Activated CD4-positive, alpha-beta T cell treated with anti-CD3 and anti-CD28 coated beads, Interleukin-2, amount 50 U/mL, for 1 hour (primary cell): ENCODE results near the gene PRKAG1.
A peak's percentile ranks its signal among the peaks of the same experiment; 100 is the strongest.

Experiments
- DNase-seq: peaks from one replicate; pipeline ENCODE4 v3.0.0-alpha.2; 2020

The PRKAG1 gene

DNA sequence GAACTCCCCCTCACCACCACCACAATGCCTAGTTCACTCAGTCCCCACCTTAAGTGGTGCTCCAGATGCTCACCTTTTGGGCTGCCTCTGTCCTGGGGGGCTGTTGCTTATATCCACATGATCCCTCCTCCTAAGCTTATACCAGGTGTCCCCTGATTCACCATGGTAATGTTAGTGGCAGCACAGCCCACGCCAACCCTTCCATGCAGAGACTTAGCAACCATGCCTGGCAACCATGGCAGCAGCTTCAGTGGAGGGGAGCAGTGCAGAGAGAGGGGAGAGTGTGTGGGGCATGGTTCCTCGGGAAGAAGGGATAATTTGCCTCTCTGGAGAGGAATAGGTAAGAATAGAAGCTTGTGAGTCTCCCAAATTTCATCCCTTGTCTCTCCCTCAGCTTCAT, 18.2 kb downstream of the PRKAG1 start:
- DNase-seq, result no peak

GRCh38 chr12:48999371-49000131, 19.0 kb downstream of the PRKAG1 start, which contains the start of gene DDN:
Gene DDN, minus strand, starts transcription at chr12:48999375. Its CDS starts 88 bp downstream, at chr12:48999287.
- DNase-seq, result peak; percentile 45

DNA sequence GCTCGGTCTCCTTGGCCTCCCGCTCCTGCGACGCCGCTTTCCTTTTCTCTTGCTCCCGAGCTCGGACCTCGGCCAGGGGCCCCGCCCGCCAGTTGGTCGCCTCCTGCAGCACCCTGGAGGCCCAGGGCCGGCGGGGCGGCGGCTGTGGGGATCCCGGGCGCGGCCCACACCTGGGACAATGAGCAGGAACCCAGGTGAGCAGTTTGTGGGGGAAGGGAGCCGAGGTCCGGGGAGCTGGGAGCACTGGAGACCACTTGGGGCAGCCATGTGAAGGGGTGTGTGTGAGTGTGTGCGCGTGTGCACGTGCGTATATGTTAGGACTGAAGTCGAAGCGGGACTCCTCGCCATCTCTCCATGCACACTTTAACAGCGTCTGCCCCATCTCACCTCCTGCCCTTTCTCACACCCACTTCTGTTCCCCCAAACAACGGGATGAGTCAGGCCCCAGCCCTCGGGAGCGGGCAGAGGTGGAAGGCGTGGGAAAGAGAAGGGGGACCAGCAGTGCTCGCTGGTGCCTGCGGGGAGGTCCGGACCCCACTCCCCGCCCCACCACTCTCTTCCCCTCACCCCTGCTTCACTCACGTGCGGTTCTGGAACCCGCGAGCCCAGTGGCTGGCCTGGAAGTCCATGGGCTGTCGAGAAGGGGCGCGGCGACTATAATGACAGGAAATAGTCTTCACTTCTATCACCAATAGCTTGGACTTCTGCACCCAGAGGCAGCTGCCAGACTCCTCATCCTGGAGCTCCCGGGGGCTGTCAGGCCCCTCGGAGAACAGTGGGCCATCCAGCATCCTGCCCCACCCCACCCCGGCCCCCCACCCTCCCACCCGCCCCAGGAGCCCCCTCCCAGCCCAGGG, 19.9 kb downstream of the PRKAG1 start:
- DNase-seq, result no peak

DNA sequence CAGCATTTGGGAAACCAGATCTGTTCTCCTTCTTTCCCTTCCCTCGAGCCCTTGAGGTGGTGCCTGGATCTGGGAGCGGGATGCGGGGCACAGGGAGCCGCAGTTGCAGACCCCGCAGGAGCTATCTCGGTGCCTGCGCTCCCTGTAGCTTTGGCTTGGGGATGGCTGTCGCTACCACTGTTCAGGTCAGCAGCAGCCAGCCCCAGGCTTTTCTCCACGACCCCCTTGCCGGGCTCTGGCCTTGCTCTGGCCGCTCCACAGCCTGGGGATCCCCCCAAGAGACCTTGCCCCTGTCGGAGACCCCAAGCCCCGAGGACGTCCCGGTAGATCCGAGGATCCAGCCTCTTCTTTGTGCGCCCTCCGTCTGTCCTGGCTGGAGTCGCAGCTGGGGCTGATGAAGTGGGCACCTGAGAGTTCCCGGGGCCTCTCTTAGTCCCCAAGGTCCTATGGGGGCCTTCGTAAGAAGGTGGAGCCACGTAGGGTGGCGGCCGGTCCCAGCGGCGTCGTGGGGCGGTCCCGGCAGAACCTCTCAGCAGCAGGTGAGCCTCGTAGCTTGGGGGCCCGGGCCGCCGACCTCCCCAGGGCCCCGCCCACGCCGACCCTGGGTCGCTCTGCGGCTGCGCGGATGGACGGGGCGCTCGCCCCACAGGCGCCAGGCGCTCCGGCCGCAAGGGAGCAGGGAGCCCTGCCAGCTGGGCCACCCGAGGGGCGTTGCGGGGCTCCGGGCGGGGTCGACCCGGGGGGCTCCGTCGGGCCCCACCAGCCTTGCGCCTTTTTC, 20.7 kb downstream of the PRKAG1 start:
- DNase-seq, result no peak

GRCh38 chr12:48996794-48997718, 21.5 kb downstream of the PRKAG1 start:
- peak; percentile 72 for DNase-seq

GRCh38 chr12:48995086-48995879, 23.3 kb downstream of the PRKAG1 start:
- peak; percentile 50 for DNase-seq

DNA sequence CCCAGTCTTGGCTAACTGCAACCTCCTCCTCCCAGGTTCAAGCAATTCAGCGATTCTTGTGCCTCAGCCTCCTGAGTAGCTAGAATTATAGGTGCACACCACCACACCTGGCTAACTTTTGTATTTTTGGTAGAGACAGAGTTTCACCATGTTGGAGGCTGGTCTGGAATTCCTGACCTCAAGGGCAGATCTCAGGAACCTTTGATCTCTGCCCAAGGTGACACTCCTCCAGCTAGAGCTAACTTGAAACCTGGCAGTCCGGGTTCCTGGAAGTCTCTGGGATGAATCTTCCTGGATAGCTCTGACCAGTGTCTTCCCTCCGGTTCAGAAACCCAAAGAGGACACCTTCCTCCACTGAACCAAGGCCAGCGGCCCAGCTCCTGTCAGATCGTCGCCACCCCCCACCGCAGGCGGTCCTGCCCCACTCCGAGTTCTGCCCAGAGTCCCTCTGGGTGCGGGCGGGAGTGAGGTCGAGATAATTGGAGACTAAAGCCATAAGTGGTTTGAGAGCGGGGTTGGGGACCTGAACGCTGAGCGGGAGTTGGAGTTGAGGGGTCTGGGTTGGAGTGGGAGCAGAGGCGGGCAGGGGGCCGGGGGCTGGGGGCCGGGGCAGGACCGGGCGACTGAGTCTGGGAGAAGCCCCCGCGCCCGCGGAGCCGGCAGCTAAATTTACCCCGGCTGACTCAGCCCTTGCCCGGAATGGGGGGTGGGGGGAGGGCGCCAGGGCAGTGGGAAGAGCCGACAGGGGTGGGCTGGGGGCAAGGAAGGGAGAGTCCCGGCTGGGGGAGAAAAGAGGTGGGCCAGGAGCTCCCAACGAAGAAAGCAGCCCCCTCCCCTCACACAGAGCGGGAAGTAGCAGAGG, 24.1 kb downstream of the PRKAG1 start:
- no peak for DNase-seq

DNA sequence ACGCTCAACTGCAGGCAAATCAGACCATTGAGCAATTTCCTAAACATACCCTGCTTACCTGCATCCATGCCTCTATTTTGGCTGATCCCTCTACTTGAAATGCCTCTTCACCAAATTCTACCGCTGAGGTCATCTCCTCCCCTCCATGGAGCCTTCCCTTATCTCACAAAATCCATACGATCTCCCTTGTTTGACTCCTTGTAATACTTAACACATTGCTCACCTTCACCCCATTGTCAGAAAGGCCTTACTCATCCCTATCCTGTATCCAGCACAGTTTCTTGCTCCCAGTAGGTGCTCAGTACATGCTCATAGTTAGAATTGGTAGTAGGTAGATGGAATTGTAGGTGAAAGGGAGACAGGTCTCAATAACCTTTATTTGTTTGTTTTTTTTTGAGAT, 24.8 kb downstream of the PRKAG1 start:
- no peak for DNase-seq

- DNase-seq, result no peak
Observed at GRCh38 chr12:48991247-48992050, 27.1 kb downstream of the PRKAG1 start.

- no peak for DNase-seq
Observed at GRCh38 chr12:48990552-48990951, 28.0 kb downstream of the PRKAG1 start.

GRCh38 chr12:48988030-48988649, 30.4 kb downstream of the PRKAG1 start:
- peak; percentile 75 for DNase-seq

DNA sequence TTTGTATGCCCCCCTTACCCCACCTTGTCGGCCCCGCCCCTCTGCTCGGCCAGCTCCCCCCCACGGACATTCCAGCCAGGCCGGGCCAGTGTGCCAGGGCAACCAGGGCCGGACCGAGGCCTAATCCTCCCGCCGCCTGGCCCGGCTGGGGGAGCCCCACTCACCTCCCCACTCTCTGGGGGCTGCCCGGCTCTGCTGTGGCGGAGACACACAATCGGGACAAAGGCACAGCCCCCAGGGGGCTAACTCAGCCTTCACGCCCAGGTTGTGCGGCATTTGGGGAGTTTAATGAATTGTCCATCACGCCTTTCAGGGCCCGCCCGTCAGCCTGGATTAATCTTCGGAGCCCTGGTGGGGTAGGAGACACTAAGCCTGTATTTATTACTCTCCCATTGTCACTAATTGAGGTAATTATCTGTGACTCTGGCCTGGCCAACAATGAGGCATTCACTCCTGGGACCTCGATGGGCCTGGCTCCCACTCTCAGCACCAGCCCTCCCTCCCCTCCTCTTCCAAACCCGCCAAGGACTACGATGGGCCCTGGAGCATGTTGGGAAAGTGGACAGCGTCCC, 31.8 kb downstream of the PRKAG1 start:
- no peak for DNase-seq

GRCh38 chr12:48985901-48986300, 32.7 kb downstream of the PRKAG1 start:
- no peak for DNase-seq

GRCh38 chr12:48985475-48985897, 33.1 kb downstream of the PRKAG1 start:
- no peak for DNase-seq

DNA sequence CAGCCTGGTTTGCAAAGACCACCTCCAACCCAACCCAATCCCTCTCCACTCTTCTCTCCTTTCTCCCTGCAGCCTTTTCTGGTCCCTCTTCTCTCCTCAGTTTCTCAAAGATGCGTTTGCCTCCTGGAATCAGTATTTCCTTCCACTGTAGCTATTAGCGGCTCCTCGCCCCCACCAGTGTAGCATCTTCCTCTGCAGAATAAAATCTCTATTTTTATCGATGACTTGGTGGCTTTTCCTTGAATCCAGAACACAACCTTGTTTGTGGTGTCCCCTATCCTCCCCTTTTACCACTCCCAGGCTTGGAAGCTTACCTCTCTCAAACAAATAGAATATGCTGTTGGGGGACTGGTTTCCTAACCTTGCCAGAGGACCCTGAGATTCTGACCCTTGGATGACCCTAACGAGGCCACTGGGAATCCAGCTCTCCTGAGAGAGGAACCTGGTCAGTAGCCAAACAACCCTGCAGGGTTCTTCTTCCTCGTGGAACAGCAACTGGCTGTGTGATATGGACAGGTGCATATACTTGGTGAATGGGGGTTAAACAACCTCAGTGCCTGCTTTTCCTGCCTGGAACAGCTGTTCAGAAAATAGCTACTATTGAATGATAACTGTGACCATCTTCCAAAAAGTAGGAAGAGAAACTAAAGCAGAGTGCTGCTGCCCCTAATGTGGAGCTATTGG, 36.0 kb downstream of the PRKAG1 start:
- no peak for DNase-seq

GRCh38 chr12:48981757-48982157, 36.8 kb downstream of the PRKAG1 start:
- DNase-seq, result no peak

DNA sequence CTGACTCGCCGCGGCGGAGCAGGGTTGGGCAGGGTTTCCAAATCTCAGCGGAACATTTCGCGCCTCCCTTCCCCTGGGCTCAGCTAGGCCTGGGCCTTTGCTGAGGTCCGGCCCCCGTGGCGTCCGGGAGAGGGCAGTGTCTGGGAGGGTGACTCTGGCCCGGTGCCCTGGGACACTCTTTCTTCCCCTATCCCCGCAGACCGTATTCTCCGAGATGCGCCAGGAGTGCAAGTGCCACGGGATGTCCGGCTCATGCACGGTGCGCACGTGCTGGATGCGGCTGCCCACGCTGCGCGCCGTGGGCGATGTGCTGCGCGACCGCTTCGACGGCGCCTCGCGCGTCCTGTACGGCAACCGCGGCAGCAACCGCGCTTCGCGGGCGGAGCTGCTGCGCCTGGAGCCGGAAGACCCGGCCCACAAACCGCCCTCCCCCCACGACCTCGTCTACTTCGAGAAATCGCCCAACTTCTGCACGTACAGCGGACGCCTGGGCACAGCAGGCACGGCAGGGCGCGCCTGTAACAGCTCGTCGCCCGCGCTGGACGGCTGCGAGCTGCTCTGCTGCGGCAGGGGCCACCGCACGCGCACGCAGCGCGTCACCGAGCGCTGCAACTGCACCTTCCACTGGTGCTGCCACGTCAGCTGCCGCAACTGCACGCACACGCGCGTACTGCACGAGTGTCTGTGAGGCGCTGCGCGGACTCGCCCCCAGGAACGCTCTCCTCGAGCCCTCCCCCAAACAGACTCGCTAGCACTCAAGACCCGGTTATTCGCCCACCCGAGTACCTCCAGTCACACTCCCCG, 37.4 kb downstream of the PRKAG1 start:
- DNase-seq, result peak; percentile 56
